Liver (tissue), 3 donors: ENCODE measurements around the gene S100A12.
"Not testable (repeated sequence)": the region's sequence is repeated elsewhere in the genome, so short reads cannot be mapped to it uniquely, and the experiment has no call there.

Experiments
- RXRA ChIP-seq, 2 donors: IDR thresholded peaks; 2 replicates each; pipeline ENCODE4 v1.6.1; 2017 to 2018; ENCODE audit warnings: antibody characterized with exemption in 2 of 2, mild to moderate bottlenecking in 1 of 2
- SP1 ChIP-seq: IDR thresholded peaks from 2 replicates; pipeline ENCODE4 v1.6.1; 2018; ENCODE audit warnings: antibody characterized with exemption, mild to moderate bottlenecking
- YY1 ChIP-seq: IDR thresholded peaks from 2 replicates; pipeline ENCODE4 v1.6.1; 2016; ENCODE audit warnings: antibody characterized with exemption, mild to moderate bottlenecking
- TF ChIP-seq, protein P1 (sequence below): fragments of 150-350 bp; IDR thresholded peaks from 2 replicates; pipeline ENCODE4 v1.5.1; 2017; ENCODE audit warnings: improper control_type of control experiment, low read depth, low read length; ENCODE audit not compliant: missing input control
- TF ChIP-seq, protein P2 (sequence below): IDR thresholded peaks from 2 replicates; pipeline ENCODE4 v1.6.1; 2016; ENCODE audit warnings: antibody characterized with exemption
- TF ChIP-seq, protein P3 (sequence below): IDR thresholded peaks from 2 replicates; pipeline ENCODE4 v1.6.1; 2016; ENCODE audit warnings: antibody characterized with exemption
- donor health status: healthy.
- donor health status: healthy.

DNA sequence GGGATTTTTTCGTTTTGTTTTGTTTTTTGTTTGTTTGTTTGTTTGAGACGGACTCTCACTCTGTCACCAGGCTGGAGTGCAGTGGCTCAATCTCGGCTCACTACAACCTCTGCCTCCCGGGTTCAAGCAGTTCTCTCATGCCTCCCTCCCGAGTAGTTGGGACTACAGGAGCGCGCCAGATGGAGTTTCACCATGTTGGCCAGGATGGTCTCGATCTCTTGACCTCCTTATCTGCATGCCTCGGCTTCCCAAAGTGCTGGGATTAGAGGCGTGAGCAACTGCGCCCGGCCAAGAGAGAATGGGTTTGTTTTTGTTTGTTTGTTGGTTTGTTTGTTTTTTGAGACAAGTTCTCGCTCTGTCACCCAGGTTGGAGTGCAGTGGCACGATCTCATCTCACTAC, 28.4 kb downstream of the S100A12 start:
- TF ChIP-seq, protein P1, sequence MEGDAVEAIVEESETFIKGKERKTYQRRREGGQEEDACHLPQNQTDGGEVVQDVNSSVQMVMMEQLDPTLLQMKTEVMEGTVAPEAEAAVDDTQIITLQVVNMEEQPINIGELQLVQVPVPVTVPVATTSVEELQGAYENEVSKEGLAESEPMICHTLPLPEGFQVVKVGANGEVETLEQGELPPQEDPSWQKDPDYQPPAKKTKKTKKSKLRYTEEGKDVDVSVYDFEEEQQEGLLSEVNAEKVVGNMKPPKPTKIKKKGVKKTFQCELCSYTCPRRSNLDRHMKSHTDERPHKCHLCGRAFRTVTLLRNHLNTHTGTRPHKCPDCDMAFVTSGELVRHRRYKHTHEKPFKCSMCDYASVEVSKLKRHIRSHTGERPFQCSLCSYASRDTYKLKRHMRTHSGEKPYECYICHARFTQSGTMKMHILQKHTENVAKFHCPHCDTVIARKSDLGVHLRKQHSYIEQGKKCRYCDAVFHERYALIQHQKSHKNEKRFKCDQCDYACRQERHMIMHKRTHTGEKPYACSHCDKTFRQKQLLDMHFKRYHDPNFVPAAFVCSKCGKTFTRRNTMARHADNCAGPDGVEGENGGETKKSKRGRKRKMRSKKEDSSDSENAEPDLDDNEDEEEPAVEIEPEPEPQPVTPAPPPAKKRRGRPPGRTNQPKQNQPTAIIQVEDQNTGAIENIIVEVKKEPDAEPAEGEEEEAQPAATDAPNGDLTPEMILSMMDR: not testable (repeated sequence)
- not testable (repeated sequence) for TF ChIP-seq YY1; RXRA (IDR thresholded peaks at IDR 0.05); SP1
- TF ChIP-seq, protein P2, sequence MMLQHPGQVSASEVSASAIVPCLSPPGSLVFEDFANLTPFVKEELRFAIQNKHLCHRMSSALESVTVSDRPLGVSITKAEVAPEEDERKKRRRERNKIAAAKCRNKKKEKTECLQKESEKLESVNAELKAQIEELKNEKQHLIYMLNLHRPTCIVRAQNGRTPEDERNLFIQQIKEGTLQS: not testable (repeated sequence)
- TF ChIP-seq, protein P3, sequence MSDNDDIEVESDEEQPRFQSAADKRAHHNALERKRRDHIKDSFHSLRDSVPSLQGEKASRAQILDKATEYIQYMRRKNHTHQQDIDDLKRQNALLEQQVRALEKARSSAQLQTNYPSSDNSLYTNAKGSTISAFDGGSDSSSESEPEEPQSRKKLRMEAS: not testable (repeated sequence)
